ENCODE results near the gene GPR176. TPM values are rescaled to one million over a fixed set of nuclear protein-coding genes. Genes with fewer than 3 reads are reported as not detected.

Gene GPR176
- total RNA-seq, 1 donor from 2014 or later = 4.2 TPM

DNA sequence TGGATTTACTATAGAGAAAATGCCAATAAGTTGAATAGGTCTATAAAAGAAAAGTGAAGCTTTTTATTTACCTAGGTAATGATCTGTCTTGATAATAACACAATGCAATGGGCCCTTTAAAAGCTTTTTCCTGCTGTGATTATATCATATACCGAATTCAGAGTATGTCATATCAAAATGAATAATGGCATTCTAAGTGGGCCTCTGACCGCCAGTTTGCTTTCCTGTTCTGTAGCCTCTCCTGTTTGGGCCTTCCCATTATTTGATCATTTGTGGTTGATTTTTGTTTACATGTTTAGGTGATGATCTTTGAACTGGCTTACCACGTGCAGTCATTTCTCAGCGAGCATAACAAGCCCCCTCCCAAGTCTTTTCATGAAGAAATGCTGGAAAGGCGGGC is 28.8 kb upstream of the GPR176 start:
- TF ChIP-seq, protein P1, sequence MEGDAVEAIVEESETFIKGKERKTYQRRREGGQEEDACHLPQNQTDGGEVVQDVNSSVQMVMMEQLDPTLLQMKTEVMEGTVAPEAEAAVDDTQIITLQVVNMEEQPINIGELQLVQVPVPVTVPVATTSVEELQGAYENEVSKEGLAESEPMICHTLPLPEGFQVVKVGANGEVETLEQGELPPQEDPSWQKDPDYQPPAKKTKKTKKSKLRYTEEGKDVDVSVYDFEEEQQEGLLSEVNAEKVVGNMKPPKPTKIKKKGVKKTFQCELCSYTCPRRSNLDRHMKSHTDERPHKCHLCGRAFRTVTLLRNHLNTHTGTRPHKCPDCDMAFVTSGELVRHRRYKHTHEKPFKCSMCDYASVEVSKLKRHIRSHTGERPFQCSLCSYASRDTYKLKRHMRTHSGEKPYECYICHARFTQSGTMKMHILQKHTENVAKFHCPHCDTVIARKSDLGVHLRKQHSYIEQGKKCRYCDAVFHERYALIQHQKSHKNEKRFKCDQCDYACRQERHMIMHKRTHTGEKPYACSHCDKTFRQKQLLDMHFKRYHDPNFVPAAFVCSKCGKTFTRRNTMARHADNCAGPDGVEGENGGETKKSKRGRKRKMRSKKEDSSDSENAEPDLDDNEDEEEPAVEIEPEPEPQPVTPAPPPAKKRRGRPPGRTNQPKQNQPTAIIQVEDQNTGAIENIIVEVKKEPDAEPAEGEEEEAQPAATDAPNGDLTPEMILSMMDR (conservative IDR thresholded peaks at IDR 0.05) = no peak
- no peak for DNase-seq (ENCODE audit: low read depth, low spot score)
- H3K4me3 Mint-ChIP-seq = no peak overlapping the region
- no peaks in the 10 kb centered on the region for H3K4me1 Mint-ChIP-seq
- no peaks in the 10 kb centered on the region for H3K27me3 Mint-ChIP-seq (ENCODE audit: low read depth)
- H3K9me3 Mint-ChIP-seq = peaks cover 6% of the 10 kb centered on the region
- no peak overlapping the region for H3K27ac Mint-ChIP-seq (ENCODE audit: unreplicated experiment)
- peaks cover 29% of the 10 kb centered on the region for H3K36me3 Mint-ChIP-seq (ENCODE audit: low read depth)

DNA sequence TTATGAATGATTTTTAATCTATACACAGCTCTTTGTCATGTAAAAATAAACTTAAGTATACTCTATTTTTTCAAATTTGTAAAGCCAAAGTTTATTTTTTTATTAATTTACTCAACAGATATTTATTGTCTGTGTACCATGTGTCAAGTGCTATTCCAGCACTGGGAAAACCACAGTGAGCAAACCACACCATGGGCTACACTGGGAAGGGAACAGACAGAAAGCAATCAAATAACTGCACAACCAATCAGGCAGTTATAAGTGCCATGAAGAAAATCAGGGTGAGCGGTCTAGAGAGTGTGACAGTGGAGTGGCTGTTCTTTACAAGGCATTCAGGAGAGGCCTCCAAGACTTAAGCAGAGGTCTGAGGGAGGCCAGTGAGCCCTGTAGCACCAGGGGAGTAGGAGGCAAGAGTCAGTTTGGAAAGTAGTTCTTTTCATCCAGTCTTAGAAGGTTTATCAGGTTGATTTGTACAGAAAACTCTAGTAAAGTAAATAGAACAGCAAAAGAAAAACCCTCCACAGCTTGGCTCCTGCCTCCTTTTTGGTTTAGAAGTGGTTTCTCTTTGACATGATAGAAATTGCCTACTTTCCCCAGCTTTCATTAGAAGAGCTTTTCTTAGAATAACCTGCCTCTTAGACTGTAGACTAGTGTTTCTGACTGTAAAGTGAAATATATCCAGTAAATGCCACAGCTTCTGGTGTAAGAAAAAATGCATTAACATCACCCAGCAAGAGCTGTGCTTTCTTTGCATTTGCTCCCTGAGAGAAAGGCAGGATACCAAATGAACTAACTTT is 27.5 kb upstream of the GPR176 start:
- Mint-ChIP-seq H3K4me3 (no peak overlapping the region), H3K27ac (ENCODE audit: unreplicated experiment) (peak overlapping the region; percentile 70), H3K4me1 (no peaks in the 10 kb centered on the region), H3K36me3 (ENCODE audit: low read depth) (peaks cover 34% of the 10 kb centered on the region), H3K27me3 (ENCODE audit: low read depth) (no peaks in the 10 kb centered on the region), H3K9me3 (peaks cover 6% of the 10 kb centered on the region)
- DNase-seq (ENCODE audit: low read depth, low spot score) = no peak
- TF ChIP-seq, protein P1 (conservative IDR thresholded peaks at IDR 0.05) = no peak

DNA sequence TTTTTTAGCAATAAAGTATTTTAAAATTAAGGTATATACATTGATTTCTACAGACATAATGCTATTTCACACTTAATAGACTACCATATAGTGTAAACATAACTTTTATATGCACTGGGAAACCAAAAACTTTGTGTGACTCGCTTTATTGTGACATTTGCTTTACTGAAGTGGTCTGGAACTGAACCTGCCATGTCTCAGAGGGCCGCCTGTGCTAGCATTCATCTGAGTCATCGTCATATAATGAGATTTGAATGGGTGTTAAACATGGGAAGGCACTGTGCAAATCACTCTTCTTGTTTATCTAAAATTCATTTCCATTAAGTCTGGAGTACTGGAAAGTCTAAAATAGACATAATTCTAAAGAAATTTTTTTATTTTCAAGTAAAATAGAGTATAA is 26.8 kb upstream of the GPR176 start:
- Mint-ChIP-seq H3K27ac (ENCODE audit: unreplicated experiment) (no peak overlapping the region), H3K4me3 (no peak overlapping the region), H3K9me3 (peaks cover 6% of the 10 kb centered on the region), H3K36me3 (ENCODE audit: low read depth) (peaks cover 35% of the 10 kb centered on the region), H3K4me1 (no peaks in the 10 kb centered on the region), H3K27me3 (ENCODE audit: low read depth) (no peaks in the 10 kb centered on the region)
- TF ChIP-seq, protein P1 (conservative IDR thresholded peaks at IDR 0.05) = no peak
- DNase-seq (ENCODE audit: low read depth, low spot score) = no peak

DNA sequence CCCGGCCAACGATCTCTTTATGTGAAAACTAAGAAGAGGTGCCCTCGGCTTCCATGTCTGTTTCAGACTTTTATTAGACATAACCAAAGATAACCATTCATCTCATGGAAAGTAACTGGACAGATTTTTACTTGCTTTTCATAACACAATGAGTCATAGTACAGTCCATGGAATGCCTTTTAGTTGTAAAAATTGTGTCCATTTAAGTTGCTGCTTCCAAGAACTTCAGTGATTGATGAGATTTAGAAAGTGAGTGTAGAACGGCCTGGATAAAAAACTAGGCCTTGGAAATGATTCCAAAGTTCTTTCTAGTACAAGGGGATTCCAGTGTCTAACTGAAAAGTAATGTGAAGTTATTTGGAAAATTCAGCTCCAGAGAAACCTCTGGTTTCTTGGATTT is 24.7 kb upstream of the GPR176 start:
- H3K36me3 Mint-ChIP-seq (ENCODE audit: low read depth) = peaks cover 30% of the 10 kb centered on the region
- peaks cover 4% of the 10 kb centered on the region for H3K4me1 Mint-ChIP-seq
- no peak overlapping the region for H3K4me3 Mint-ChIP-seq
- TF ChIP-seq, protein P1 (conservative IDR thresholded peaks at IDR 0.05) = no peak
- H3K27ac Mint-ChIP-seq (ENCODE audit: unreplicated experiment) = no peak overlapping the region
- H3K9me3 Mint-ChIP-seq = peaks cover 6% of the 10 kb centered on the region
- no peaks in the 10 kb centered on the region for H3K27me3 Mint-ChIP-seq (ENCODE audit: low read depth)
- no peak for DNase-seq (ENCODE audit: low read depth, low spot score)

DNA sequence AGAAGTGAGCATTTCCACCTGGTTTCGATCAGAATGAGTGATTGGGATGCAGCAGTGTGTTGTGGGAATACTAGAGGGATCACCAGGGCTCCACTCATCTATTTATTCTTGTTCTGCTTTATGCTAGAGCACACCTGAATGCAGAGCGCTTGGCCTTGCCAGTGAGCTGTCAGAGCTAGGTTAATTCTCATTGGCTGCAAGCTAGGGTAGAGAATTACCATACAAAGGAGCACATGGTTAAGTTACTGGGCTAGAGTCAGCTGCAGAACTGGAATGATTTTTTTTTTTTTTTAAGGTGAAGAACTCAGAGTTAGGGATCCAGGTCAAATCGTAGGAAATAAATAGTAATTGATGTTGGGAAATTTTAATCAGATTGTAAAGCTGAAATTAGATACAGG is 22.7 kb upstream of the GPR176 start:
- peaks cover 11% of the 10 kb centered on the region for H3K4me1 Mint-ChIP-seq
- H3K4me3 Mint-ChIP-seq = no peak overlapping the region
- peaks cover 6% of the 10 kb centered on the region for H3K9me3 Mint-ChIP-seq
- peaks cover 34% of the 10 kb centered on the region for H3K36me3 Mint-ChIP-seq (ENCODE audit: low read depth)
- TF ChIP-seq, protein P1 (conservative IDR thresholded peaks at IDR 0.05) = no peak
- no peaks in the 10 kb centered on the region for H3K27me3 Mint-ChIP-seq (ENCODE audit: low read depth)
- peak overlapping the region; percentile 69 for H3K27ac Mint-ChIP-seq (ENCODE audit: unreplicated experiment)
- DNase-seq (ENCODE audit: low read depth, low spot score) = no peak

All from neural crest cell (in vitro differentiated cells).